NB4 (cell line): ENCODE results near the gene HOXB13.

Experiments used
- CTCF ChIP-seq: IDR thresholded peaks from one replicate; pipeline ENCODE4 v1.5.1; 2012; ENCODE audit warnings: low read depth, low read length
- MAX ChIP-seq: IDR thresholded peaks from 2 replicates; pipeline ENCODE4 v1.6.1; 2011; ENCODE audit warnings: low read depth, low read length
- MYC ChIP-seq: IDR thresholded peaks from 2 replicates; pipeline ENCODE4 v1.6.1; 2011; ENCODE audit warnings: low read depth, low read length
- POLR2A ChIP-seq: IDR thresholded peaks from 2 replicates; pipeline ENCODE4 v1.6.1; 2011; ENCODE audit warnings: mild to moderate bottlenecking; ENCODE audit not compliant: insufficient read length; ENCODE audit errors: extremely low read depth

GRCh38 chr17:48729335-48730239, 1.0 kb upstream of the HOXB13 start:
- TF ChIP-seq POLR2A (no peak), CTCF (no peak), MAX (no peak), MYC (no peak)
